Liver (tissue), 3 donors: ENCODE measurements around the gene FRMD4A.

ENCODE experiments used
- EGR1 ChIP-seq, 2 donors: IDR thresholded peaks; 2 replicates each; pipeline ENCODE4 v1.6.1; 2016 to 2018; ENCODE audit warnings: antibody characterized with exemption in 2 of 2, low read depth in 2 of 2
- GABPA ChIP-seq, 2 donors: IDR thresholded peaks in 1 of 2; conservative IDR thresholded peaks in 1 of 2; 2 replicates each; pipeline ENCODE4 v1.6.1; 2016; ENCODE audit warnings: antibody characterized with exemption in 2 of 2, mild to moderate bottlenecking in 1 of 2, moderate library complexity in 1 of 2
- HNF4G ChIP-seq: IDR thresholded peaks from 2 replicates; pipeline ENCODE4 v1.6.1; 2016; ENCODE audit warnings: antibody characterized with exemption
- JUND ChIP-seq, 2 donors: IDR thresholded peaks; 2 replicates each; pipeline ENCODE4 v1.6.1; 2016; ENCODE audit warnings: antibody characterized with exemption in 2 of 2
- RAD21 ChIP-seq, 2 donors: IDR thresholded peaks; 2 replicates each; pipeline ENCODE4 v1.6.1; 2016; ENCODE audit warnings: antibody characterized with exemption in 2 of 2, mild to moderate bottlenecking in 2 of 2
- RXRA ChIP-seq, 2 donors: IDR thresholded peaks; 2 replicates each; pipeline ENCODE4 v1.6.1; 2017 to 2018; ENCODE audit warnings: antibody characterized with exemption in 2 of 2, mild to moderate bottlenecking in 1 of 2
- SP1 ChIP-seq: IDR thresholded peaks from 2 replicates; pipeline ENCODE4 v1.6.1; 2018; ENCODE audit warnings: antibody characterized with exemption, mild to moderate bottlenecking
- TAF1 ChIP-seq: conservative IDR thresholded peaks from 2 replicates; pipeline ENCODE4 v1.6.1; 2016; ENCODE audit warnings: antibody characterized with exemption, mild to moderate bottlenecking
- YY1 ChIP-seq: IDR thresholded peaks from 2 replicates; pipeline ENCODE4 v1.6.1; 2016; ENCODE audit warnings: antibody characterized with exemption, mild to moderate bottlenecking
- TF ChIP-seq, protein P1 (sequence below): fragments of 150-350 bp; IDR thresholded peaks from 2 replicates; pipeline ENCODE4 v1.5.1; 2017; ENCODE audit warnings: improper control_type of control experiment, low read depth, low read length; ENCODE audit not compliant: missing input control
- TF ChIP-seq, protein P2 (sequence below): IDR thresholded peaks from 2 replicates; pipeline ENCODE4 v1.6.1; 2016; ENCODE audit warnings: antibody characterized with exemption, mild to moderate bottlenecking
- TF ChIP-seq, protein P3 (sequence below): IDR thresholded peaks from 2 replicates; pipeline ENCODE4 v1.6.1; 2016; ENCODE audit warnings: antibody characterized with exemption
- TF ChIP-seq, protein P4 (sequence below): IDR thresholded peaks from 2 replicates; pipeline ENCODE4 v1.6.1; 2016; ENCODE audit warnings: antibody characterized with exemption
- donor health status: healthy.
- donor health status: healthy.

- no peak for TF ChIP-seq RAD21 (IDR thresholded peaks at IDR 0.05)
- TF ChIP-seq, protein P1, sequence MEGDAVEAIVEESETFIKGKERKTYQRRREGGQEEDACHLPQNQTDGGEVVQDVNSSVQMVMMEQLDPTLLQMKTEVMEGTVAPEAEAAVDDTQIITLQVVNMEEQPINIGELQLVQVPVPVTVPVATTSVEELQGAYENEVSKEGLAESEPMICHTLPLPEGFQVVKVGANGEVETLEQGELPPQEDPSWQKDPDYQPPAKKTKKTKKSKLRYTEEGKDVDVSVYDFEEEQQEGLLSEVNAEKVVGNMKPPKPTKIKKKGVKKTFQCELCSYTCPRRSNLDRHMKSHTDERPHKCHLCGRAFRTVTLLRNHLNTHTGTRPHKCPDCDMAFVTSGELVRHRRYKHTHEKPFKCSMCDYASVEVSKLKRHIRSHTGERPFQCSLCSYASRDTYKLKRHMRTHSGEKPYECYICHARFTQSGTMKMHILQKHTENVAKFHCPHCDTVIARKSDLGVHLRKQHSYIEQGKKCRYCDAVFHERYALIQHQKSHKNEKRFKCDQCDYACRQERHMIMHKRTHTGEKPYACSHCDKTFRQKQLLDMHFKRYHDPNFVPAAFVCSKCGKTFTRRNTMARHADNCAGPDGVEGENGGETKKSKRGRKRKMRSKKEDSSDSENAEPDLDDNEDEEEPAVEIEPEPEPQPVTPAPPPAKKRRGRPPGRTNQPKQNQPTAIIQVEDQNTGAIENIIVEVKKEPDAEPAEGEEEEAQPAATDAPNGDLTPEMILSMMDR: no peak
- TF ChIP-seq, protein P2, sequence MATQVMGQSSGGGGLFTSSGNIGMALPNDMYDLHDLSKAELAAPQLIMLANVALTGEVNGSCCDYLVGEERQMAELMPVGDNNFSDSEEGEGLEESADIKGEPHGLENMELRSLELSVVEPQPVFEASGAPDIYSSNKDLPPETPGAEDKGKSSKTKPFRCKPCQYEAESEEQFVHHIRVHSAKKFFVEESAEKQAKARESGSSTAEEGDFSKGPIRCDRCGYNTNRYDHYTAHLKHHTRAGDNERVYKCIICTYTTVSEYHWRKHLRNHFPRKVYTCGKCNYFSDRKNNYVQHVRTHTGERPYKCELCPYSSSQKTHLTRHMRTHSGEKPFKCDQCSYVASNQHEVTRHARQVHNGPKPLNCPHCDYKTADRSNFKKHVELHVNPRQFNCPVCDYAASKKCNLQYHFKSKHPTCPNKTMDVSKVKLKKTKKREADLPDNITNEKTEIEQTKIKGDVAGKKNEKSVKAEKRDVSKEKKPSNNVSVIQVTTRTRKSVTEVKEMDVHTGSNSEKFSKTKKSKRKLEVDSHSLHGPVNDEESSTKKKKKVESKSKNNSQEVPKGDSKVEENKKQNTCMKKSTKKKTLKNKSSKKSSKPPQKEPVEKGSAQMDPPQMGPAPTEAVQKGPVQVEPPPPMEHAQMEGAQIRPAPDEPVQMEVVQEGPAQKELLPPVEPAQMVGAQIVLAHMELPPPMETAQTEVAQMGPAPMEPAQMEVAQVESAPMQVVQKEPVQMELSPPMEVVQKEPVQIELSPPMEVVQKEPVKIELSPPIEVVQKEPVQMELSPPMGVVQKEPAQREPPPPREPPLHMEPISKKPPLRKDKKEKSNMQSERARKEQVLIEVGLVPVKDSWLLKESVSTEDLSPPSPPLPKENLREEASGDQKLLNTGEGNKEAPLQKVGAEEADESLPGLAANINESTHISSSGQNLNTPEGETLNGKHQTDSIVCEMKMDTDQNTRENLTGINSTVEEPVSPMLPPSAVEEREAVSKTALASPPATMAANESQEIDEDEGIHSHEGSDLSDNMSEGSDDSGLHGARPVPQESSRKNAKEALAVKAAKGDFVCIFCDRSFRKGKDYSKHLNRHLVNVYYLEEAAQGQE: no peak
- no peak for TF ChIP-seq SP1
- TF ChIP-seq, protein P3, sequence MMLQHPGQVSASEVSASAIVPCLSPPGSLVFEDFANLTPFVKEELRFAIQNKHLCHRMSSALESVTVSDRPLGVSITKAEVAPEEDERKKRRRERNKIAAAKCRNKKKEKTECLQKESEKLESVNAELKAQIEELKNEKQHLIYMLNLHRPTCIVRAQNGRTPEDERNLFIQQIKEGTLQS: no peak
- no peak for TF ChIP-seq GABPA (IDR thresholded peaks at IDR 0.05 in 1 of 2, conservative IDR thresholded peaks at IDR 0.05 in 1 of 2)
- TF ChIP-seq YY1: no peak
- TF ChIP-seq, protein P4, sequence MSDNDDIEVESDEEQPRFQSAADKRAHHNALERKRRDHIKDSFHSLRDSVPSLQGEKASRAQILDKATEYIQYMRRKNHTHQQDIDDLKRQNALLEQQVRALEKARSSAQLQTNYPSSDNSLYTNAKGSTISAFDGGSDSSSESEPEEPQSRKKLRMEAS: no peak
- no peak for TF ChIP-seq TAF1
- no peak for TF ChIP-seq EGR1 (IDR thresholded peaks at IDR 0.05; ENCODE audit: low read depth in 2 of 2)
- no peak for TF ChIP-seq HNF4G
- TF ChIP-seq RXRA (IDR thresholded peaks at IDR 0.05): peak in 1 of 2 donors; percentile 6
- no peak for TF ChIP-seq JUND (IDR thresholded peaks at IDR 0.05)
These were observed 627.5 kb downstream of the FRMD4A start for GRCh38 chr10:13703101-13703818.
